Measurements from ENCODE around the gene CCDC137. TPM values are rescaled to one million over a fixed set of nuclear protein-coding genes. Genes with fewer than 3 reads are reported as not detected.

Gene CCDC137
- total and polyA plus RNA-seq, 12 donors = 7.5 to 46.0 (median 15.3) TPM

DNA sequence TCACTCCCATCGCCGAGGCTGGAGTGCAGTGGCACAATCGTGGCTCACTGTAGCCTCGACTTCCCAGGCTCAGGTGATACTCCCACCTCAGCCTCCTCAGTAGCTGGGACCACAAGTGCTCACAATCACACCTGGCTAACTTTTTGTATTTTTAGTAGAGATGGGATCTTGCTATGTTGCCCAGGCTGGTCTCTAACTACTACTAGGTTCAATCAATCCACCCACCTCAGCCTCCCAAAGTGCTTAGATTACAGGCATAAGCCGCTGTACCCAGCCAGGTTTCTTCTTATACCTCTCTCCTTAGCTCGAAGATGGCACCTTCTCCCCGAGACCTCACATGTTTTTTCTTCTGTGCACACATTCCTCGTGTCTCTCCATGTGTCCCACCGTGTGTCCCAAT lies 26.5 kb upstream of the CCDC137 start:
- H3K4me3 ChIP-seq = no peak overlapping the region
- no peaks in the 10 kb centered on the region for H3K36me3 ChIP-seq (replicated peaks in 1 of 2)
- H3K27ac ChIP-seq = no peak overlapping the region
- WGBS, 4 donors = 85 to 95% (median 92%) methylated on average over 8 to 9 of the region's 9 CpGs
- H3K27me3 ChIP-seq = no peaks in the 10 kb centered on the region
- intact Hi-C loops (cut with DNase I) = no loop called here
- H3K4me1 ChIP-seq (replicated peaks in 1 of 2) = peaks cover 10 to 18% of the 10 kb centered on the region in 2 donors
- TF ChIP-seq POLR2A (IDR thresholded peaks at IDR 0.05) = no peak
- TF ChIP-seq, protein P1, sequence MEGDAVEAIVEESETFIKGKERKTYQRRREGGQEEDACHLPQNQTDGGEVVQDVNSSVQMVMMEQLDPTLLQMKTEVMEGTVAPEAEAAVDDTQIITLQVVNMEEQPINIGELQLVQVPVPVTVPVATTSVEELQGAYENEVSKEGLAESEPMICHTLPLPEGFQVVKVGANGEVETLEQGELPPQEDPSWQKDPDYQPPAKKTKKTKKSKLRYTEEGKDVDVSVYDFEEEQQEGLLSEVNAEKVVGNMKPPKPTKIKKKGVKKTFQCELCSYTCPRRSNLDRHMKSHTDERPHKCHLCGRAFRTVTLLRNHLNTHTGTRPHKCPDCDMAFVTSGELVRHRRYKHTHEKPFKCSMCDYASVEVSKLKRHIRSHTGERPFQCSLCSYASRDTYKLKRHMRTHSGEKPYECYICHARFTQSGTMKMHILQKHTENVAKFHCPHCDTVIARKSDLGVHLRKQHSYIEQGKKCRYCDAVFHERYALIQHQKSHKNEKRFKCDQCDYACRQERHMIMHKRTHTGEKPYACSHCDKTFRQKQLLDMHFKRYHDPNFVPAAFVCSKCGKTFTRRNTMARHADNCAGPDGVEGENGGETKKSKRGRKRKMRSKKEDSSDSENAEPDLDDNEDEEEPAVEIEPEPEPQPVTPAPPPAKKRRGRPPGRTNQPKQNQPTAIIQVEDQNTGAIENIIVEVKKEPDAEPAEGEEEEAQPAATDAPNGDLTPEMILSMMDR (IDR thresholded peaks at IDR 0.05) = no peak
- no peak for DNase-seq
- H3K9me3 ChIP-seq (replicated peaks in 1 of 3) = no peaks in the 10 kb centered on the region

DNA sequence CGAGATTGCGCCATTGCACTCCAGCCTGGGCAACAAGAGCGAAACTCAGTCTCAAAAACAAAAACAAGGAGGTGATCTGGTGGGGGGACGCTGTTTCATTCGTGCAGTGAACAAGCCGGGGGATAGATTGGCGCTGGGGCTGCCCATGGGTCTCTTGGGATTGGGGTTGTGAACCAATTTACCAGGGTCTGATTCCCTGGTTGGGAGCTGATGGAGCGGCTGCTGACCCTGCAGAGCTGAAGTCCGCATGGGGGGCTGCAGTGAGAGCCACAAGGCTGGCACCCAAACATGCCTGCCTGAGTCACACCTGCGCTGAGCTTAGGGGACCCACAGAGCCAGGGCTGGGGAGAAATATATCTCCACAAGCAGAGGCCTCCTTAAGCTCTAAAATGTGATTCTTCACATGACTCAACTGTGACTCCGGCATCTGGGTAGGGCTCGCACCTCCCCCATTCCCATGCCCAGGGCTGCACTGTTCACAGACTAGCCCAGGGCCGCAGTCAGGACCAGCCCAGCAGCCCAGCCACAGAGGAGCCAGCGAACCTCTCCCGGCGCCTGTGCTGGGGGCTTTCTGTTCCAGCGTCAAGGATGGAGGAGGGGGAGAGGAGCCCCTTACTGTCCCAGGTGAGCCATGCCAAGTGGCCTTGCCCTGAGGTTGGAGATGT lies 24.6 kb upstream of the CCDC137 start:
- intact Hi-C loops (cut with DNase I) = no loop called here
- no peak overlapping the region for H3K4me3 ChIP-seq
- no peaks in the 10 kb centered on the region for H3K9me3 ChIP-seq (replicated peaks in 1 of 3)
- H3K27ac ChIP-seq = no peak overlapping the region
- no peaks in the 10 kb centered on the region for H3K36me3 ChIP-seq (replicated peaks in 1 of 2)
- DNase-seq = peak in 2 of 7 donors; percentile 40 to 43
- H3K4me1 ChIP-seq (replicated peaks in 1 of 2) = peaks cover 0 to 6% of the 10 kb centered on the region in 2 donors
- H3K27me3 ChIP-seq = no peaks in the 10 kb centered on the region
- WGBS, 4 donors = 80 to 90% (median 87%) methylated on average over 12 to 17 of the region's 17 CpGs
- TF ChIP-seq POLR2A (IDR thresholded peaks at IDR 0.05) = no peak
- TF ChIP-seq, protein P1 (IDR thresholded peaks at IDR 0.05) = no peak

DNA sequence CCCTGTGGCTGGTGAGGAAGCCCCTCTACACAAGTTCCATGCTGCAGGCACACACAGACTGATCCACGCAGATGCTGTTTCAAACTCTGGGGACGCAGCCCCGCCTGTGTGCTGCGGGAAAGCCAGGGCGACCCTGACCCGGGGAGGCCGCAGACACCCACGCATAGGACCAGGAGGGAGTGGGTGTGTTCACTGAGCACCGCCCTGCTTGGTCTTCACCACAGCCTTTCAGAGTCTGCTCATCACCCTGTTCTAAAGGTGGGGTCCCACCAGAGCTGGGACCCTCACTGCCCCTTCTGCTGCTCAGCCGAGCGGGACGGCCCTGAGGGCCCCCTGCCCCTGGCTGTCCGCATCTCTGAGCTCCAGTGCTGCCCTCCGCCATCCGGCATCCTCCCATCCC lies 22.0 kb upstream of the CCDC137 start:
- Histone ChIP-seq H3K27ac (no peak overlapping the region), H3K4me1 (replicated peaks in 1 of 2) (no peaks in the 10 kb centered on the region), H3K9me3 (replicated peaks in 1 of 3) (no peaks in the 10 kb centered on the region), H3K27me3 (peaks cover 22% of the 10 kb centered on the region), H3K36me3 (replicated peaks in 1 of 2) (no peaks in the 10 kb centered on the region), H3K4me3 (no peak overlapping the region)
- DNase-seq = no peak
- intact Hi-C loops (cut with DNase I) = no loop called here
- TF ChIP-seq POLR2A (IDR thresholded peaks at IDR 0.05) = no peak
- TF ChIP-seq, protein P1 (IDR thresholded peaks at IDR 0.05) = no peak
- WGBS, 4 donors = 80 to 96% (median 88%) methylated on average over 4 to 15 of the region's 15 CpGs

DNA sequence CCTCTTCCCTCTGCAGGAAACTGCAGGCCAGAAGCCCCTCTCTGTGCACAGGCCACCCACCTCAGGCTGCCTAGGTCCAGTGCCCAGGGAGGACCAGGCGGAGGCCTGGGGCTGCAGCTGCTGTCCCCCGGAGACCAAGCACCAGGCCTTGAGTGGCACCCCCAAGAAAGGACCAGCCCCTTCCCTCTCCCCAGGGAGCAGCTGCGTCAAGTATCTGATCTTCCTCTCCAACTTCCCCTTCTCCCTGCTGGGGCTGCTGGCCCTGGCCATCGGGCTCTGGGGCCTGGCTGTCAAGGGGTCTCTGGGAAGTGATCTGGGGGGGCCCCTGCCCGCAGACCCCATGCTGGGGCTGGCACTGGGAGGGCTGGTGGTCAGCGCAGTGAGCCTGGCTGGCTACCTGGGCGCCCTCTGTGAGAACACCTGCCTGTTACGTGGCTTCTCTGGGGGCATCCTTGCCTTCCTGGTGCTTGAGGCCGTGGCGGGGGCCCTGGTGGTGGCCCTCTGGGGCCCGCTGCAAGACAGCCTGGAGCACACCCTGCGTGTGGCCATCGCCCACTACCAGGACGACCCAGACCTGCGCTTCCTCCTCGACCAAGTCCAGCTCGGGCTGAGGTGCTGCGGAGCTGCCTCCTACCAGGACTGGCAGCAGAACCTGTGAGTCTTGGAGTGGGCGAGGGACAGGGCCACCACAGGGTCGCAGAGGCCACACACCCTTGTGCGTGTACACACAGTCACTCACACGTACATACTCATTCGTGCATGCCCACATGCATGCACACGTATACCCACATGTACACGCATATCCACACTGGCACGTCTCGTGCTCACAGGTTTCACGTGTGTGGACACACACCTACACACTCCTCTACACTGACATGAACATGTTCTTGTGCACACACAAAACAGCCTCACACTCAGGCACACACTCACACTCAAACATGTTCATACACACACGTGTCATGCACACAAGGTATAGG lies 21.3 kb upstream of the CCDC137 start:
- H3K27me3 ChIP-seq = peaks cover 29% of the 10 kb centered on the region
- WGBS, 4 donors = 83 to 87% (median 86%) methylated on average over 12 to 29 of the region's 29 CpGs
- H3K4me1 ChIP-seq (replicated peaks in 1 of 2) = no peaks in the 10 kb centered on the region
- no peaks in the 10 kb centered on the region for H3K36me3 ChIP-seq (replicated peaks in 1 of 2)
- DNase-seq = no peak
- H3K27ac ChIP-seq = no peak overlapping the region
- H3K9me3 ChIP-seq (replicated peaks in 1 of 3) = no peaks in the 10 kb centered on the region
- intact Hi-C loops (cut with DNase I) = no loop called here
- H3K4me3 ChIP-seq = no peak overlapping the region
- TF ChIP-seq, protein P1 (IDR thresholded peaks at IDR 0.05) = no peak
- no peak for TF ChIP-seq POLR2A (IDR thresholded peaks at IDR 0.05)
